H1 (cell line): ENCODE measurements around the gene FLT1.

Experiments used
- CEBPB ChIP-seq: IDR thresholded peaks from 2 replicates; pipeline ENCODE4 v1.6.1; 2012; ENCODE audit warnings: low read depth, low read length
- PHF8 ChIP-seq: fragments of 200-600 bp; sonication (generic); conservative IDR thresholded peaks from 2 replicates; pipeline ENCODE4 v1.7.1; 2012; ENCODE audit warnings: low read depth, mild to moderate bottlenecking, inconsistent platforms, low read length, moderate library complexity
- POLR2A ChIP-seq, 2 experiments: IDR thresholded peaks; 1 replicate in 1 of 2; 2 replicates in 1 of 2; pipeline ENCODE4 v1.6.1; 2011; ENCODE audit warnings: low read depth in 2 of 2, low read length in 2 of 2, mild to moderate bottlenecking in 2 of 2; ENCODE audit errors: control extremely low read depth in 1 of 2
- POU5F1 ChIP-seq: IDR thresholded peaks from 2 replicates; pipeline ENCODE4 v1.6.1; 2011; ENCODE audit warnings: low read depth, mild to moderate bottlenecking, low read length, moderate library complexity
- SP1 ChIP-seq: IDR thresholded peaks from 2 replicates; pipeline ENCODE4 v1.6.1; 2011; ENCODE audit warnings: low read depth, low read length
- SP2 ChIP-seq: IDR thresholded peaks from 2 replicates; pipeline ENCODE4 v1.6.1; 2012; ENCODE audit warnings: mild to moderate bottlenecking, low read length, inconsistent platforms
- YY1 ChIP-seq: IDR thresholded peaks from 2 replicates; pipeline ENCODE4 v1.6.1; 2011; ENCODE audit warnings: low read depth, mild to moderate bottlenecking, low read length
- TF ChIP-seq, protein P1 (sequence below), 3 experiments: IDR thresholded peaks; 1 replicate in 2 of 3; 2 replicates in 1 of 3; pipeline versions ENCODE4 v1.5.1 to v1.6.1; 2011; ENCODE audit warnings: low read length in 3 of 3, mild to moderate bottlenecking in 3 of 3, inconsistent platforms in 2 of 3, low read depth in 1 of 3, moderate library complexity in 1 of 3; ENCODE audit not compliant: insufficient read depth in 1 of 3; ENCODE audit errors: control extremely low read depth in 1 of 3

DNA sequence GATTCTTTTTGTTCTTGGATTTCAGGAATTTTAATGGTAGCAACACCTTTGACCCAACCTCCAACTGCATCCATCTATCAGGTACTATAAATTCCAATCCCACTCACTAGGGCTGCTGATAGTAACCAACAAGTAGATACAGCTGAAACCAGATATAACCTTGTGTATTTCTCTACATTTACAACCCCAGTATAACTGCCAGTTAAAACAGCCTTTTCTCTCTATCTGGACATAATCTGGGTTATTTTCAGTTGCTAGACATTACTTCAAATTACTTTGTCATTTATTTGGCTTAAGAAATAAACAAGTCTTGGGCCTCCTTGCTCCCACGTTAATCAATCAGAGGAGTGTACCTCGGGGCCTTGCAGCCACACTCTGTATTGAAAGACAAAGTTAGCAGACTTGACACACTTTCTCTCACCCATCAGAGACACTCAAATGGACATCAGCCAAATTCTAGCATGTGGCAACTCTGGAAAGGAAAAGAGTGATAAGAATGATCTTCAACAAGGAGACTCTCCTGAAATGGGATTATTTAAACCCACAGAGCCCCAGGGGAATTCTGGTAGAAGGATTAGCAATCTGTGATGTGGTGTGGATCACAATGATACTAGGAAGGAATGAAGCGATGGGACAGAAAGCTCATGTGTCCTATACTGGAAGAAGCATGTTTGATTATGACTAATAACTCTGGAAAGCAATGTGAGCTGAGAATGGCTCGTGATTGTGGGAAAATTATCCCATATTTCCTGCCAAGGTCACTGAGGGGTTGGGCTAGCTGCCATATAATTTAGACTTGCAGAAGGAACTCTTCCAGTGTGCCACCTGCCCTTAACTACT, 157.5 kb downstream of the FLT1 start:
- TF ChIP-seq POLR2A (IDR thresholded peaks at IDR 0.05; ENCODE audit: control extremely low read depth in 1 of 2, low read depth in 2 of 2, low read length in 2 of 2) (no peak), YY1 (no peak), CEBPB (no peak), PHF8 (no peak), SP2 (no peak), SP1 (no peak), POU5F1 (no peak)
- TF ChIP-seq, protein P1, sequence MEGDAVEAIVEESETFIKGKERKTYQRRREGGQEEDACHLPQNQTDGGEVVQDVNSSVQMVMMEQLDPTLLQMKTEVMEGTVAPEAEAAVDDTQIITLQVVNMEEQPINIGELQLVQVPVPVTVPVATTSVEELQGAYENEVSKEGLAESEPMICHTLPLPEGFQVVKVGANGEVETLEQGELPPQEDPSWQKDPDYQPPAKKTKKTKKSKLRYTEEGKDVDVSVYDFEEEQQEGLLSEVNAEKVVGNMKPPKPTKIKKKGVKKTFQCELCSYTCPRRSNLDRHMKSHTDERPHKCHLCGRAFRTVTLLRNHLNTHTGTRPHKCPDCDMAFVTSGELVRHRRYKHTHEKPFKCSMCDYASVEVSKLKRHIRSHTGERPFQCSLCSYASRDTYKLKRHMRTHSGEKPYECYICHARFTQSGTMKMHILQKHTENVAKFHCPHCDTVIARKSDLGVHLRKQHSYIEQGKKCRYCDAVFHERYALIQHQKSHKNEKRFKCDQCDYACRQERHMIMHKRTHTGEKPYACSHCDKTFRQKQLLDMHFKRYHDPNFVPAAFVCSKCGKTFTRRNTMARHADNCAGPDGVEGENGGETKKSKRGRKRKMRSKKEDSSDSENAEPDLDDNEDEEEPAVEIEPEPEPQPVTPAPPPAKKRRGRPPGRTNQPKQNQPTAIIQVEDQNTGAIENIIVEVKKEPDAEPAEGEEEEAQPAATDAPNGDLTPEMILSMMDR (IDR thresholded peaks at IDR 0.05; ENCODE audit: control extremely low read depth in 1 of 3, insufficient read depth in 1 of 3, low read depth in 1 of 3, low read length in 3 of 3): no peak
